Activated naive CD4-positive, alpha-beta T cell treated with anti-CD3 and anti-CD28 coated beads for 36 hours (primary cell): ENCODE data around the gene FSTL4. TPM values are rescaled to one million over a fixed set of nuclear protein-coding genes. Genes with fewer than 3 reads are reported as not detected.

Source experiments
- CTCF ChIA-PET: fragments of 350-600 bp; sonication (Branson Sonifier 250); formaldehyde crosslinking; loops from one replicate; lab custom pipeline; 2021; ENCODE audit warnings: antibody characterized with exemption; lab: Charles Lee
- DNase-seq: peaks from one replicate; pipeline ENCODE4 v3.0.0-alpha.2; 2020
- H3K27ac Mint-ChIP-seq: one replicate; pipeline ENCODE4 v1.8.0; 2021; ENCODE audit warnings: mild to moderate bottlenecking, mixed read lengths
- H3K27me3 Mint-ChIP-seq: one replicate; pipeline ENCODE4 v1.8.0; 2021; ENCODE audit warnings: low read depth, mixed read lengths
- H3K36me3 Mint-ChIP-seq: one replicate; pipeline ENCODE4 v1.8.0; 2021; ENCODE audit warnings: low read depth, mixed read lengths
- H3K4me1 Mint-ChIP-seq: one replicate; pipeline ENCODE4 v1.8.0; 2021; ENCODE audit warnings: low read depth, mixed read lengths
- H3K4me3 Mint-ChIP-seq: one replicate; pipeline ENCODE4 v1.8.0; 2021; ENCODE audit warnings: mild to moderate bottlenecking, moderate library complexity, mixed read lengths
- H3K9me3 Mint-ChIP-seq: one replicate; pipeline ENCODE4 v1.8.0; 2021; ENCODE audit warnings: mixed read lengths
- intact Hi-C: fragments of 100-400 bp; cut with micrococcal nuclease; formaldehyde crosslinking; loops from one replicate; pipeline ENCODE4 v1.15.1; 2023
- total RNA-seq, 2 experiments: library from RNA; stranded (reverse); gene quantifications; one replicate each; pipeline ENCODE4 v1.2.3, GENCODE V29; 2021

Gene FSTL4
- total RNA-seq, 2 experiments from 2014 or later: 0.29 to 0.30 TPM

GRCh38 chr5:133639850-133640528, 27.6 kb upstream of the FSTL4 start:
- no peak overlapping the region for H3K4me3 Mint-ChIP-seq
- H3K27me3 Mint-ChIP-seq: peaks cover 16% of the 10 kb centered on the region
- no peak for DNase-seq
- CTCF ChIA-PET: no interaction called here
- intact Hi-C loops: no loop called here
- H3K36me3 Mint-ChIP-seq: no peaks in the 10 kb centered on the region
- H3K4me1 Mint-ChIP-seq: no peaks in the 10 kb centered on the region
- H3K9me3 Mint-ChIP-seq: no peaks in the 10 kb centered on the region
- H3K27ac Mint-ChIP-seq: no peak overlapping the region

GRCh38 chr5:133638436-133638835, 26.1 kb upstream of the FSTL4 start:
- Mint-ChIP-seq H3K27me3 (peaks cover 16% of the 10 kb centered on the region), H3K36me3 (no peaks in the 10 kb centered on the region), H3K4me1 (no peaks in the 10 kb centered on the region), H3K9me3 (no peaks in the 10 kb centered on the region), H3K4me3 (no peak overlapping the region), H3K27ac (no peak overlapping the region)
- CTCF ChIA-PET: no interaction called here
- no peak for DNase-seq
- intact Hi-C loops: no loop called here

GRCh38 chr5:133637206-133637605, 24.9 kb upstream of the FSTL4 start:
- Mint-ChIP-seq H3K4me3 (no peak overlapping the region), H3K27me3 (peaks cover 19% of the 10 kb centered on the region), H3K9me3 (peaks cover 1% of the 10 kb centered on the region), H3K27ac (no peak overlapping the region), H3K36me3 (no peaks in the 10 kb centered on the region), H3K4me1 (no peaks in the 10 kb centered on the region)
- intact Hi-C loops: no loop called here
- DNase-seq: no peak
- CTCF ChIA-PET: interaction anchor here (1.1 kb wide), 1 partner anchor 27 kb away, joined by 3 read pairs; no protein-coding TSS in a partner anchor

GRCh38 chr5:133635051-133635450, 22.7 kb upstream of the FSTL4 start:
- peaks cover 6% of the 10 kb centered on the region for H3K9me3 Mint-ChIP-seq
- H3K4me3 Mint-ChIP-seq: no peak overlapping the region
- CTCF ChIA-PET: no interaction called here
- no peaks in the 10 kb centered on the region for H3K4me1 Mint-ChIP-seq
- no peak overlapping the region for H3K27ac Mint-ChIP-seq
- DNase-seq: no peak
- no peaks in the 10 kb centered on the region for H3K36me3 Mint-ChIP-seq
- intact Hi-C loops: no loop called here
- peaks cover 27% of the 10 kb centered on the region for H3K27me3 Mint-ChIP-seq

GRCh38 chr5:133627180-133627579, 14.8 kb upstream of the FSTL4 start:
- Mint-ChIP-seq H3K4me1 (peaks cover 5% of the 10 kb centered on the region), H3K27me3 (peaks cover 46% of the 10 kb centered on the region), H3K4me3 (no peak overlapping the region), H3K27ac (no peak overlapping the region), H3K9me3 (peaks cover 11% of the 10 kb centered on the region), H3K36me3 (peaks cover 2% of the 10 kb centered on the region)
- CTCF ChIA-PET: no interaction called here
- intact Hi-C loops: loop anchor here (1.0 to 5.0 kb wide), 2 partner anchors 72 to 245 kb away; no protein-coding TSS in a partner anchor
- no peak for DNase-seq

- H3K9me3 Mint-ChIP-seq: peaks cover 7% of the 10 kb centered on the region
- H3K27ac Mint-ChIP-seq: no peak overlapping the region
- H3K27me3 Mint-ChIP-seq: peaks cover 34% of the 10 kb centered on the region
- H3K36me3 Mint-ChIP-seq: peaks cover 2% of the 10 kb centered on the region
- no peak overlapping the region for H3K4me3 Mint-ChIP-seq
- CTCF ChIA-PET: interaction anchor here (0.7 to 0.9 kb wide), 2 partner anchors 12 to 136 kb away, joined by 3 read pairs; partner anchors contain the start of gene FSTL4
- DNase-seq: no peak
- intact Hi-C loops: no loop called here
- peaks cover 5% of the 10 kb centered on the region for H3K4me1 Mint-ChIP-seq
These were observed 12.0 kb upstream of the FSTL4 start for GRCh38 chr5:133624316-133624715.

GRCh38 chr5:133618141-133618540, 5.8 kb upstream of the FSTL4 start:
- no peak for DNase-seq
- CTCF ChIA-PET: no interaction called here
- peaks cover 2% of the 10 kb centered on the region for H3K9me3 Mint-ChIP-seq
- H3K27me3 Mint-ChIP-seq: peaks cover 37% of the 10 kb centered on the region
- H3K36me3 Mint-ChIP-seq: no peaks in the 10 kb centered on the region
- no peak overlapping the region for H3K4me3 Mint-ChIP-seq
- intact Hi-C loops: loop anchor here (10.0 kb wide), 1 partner anchor 327 kb away; no protein-coding TSS in a partner anchor
- no peak overlapping the region for H3K27ac Mint-ChIP-seq
- peaks cover 8% of the 10 kb centered on the region for H3K4me1 Mint-ChIP-seq

GRCh38 chr5:133613743-133614142, 1.4 kb upstream of the FSTL4 start:
- H3K27ac Mint-ChIP-seq: no peak overlapping the region
- no peaks in the 10 kb centered on the region for H3K36me3 Mint-ChIP-seq
- peaks cover 20% of the 10 kb centered on the region for H3K4me1 Mint-ChIP-seq
- DNase-seq: no peak
- no peaks in the 10 kb centered on the region for H3K9me3 Mint-ChIP-seq
- intact Hi-C loops: loop anchor here (10.0 kb wide), 1 partner anchor 331 kb away; no protein-coding TSS in a partner anchor
- H3K27me3 Mint-ChIP-seq: peaks cover 51% of the 10 kb centered on the region
- no peak overlapping the region for H3K4me3 Mint-ChIP-seq
- CTCF ChIA-PET: no interaction called here

- no peak for DNase-seq
- Mint-ChIP-seq H3K9me3 (no peaks in the 10 kb centered on the region), H3K27ac (no peak overlapping the region), H3K36me3 (no peaks in the 10 kb centered on the region), H3K4me1 (peaks cover 18% of the 10 kb centered on the region), H3K4me3 (peak overlapping the region; percentile 65), H3K27me3 (peaks cover 52% of the 10 kb centered on the region)
- intact Hi-C loops: loop anchor here (10.0 kb wide), 1 partner anchor 332 kb away; no protein-coding TSS in a partner anchor
- CTCF ChIA-PET: no interaction called here
These were observed 843 bp upstream of the FSTL4 start for GRCh38 chr5:133613184-133613583.

- Mint-ChIP-seq H3K9me3 (no peaks in the 10 kb centered on the region), H3K27me3 (peaks cover 54% of the 10 kb centered on the region), H3K27ac (no peak overlapping the region), H3K36me3 (no peaks in the 10 kb centered on the region), H3K4me3 (peak overlapping the region; percentile 51), H3K4me1 (peaks cover 12% of the 10 kb centered on the region)
- CTCF ChIA-PET: interaction anchor here (0.9 to 1.4 kb wide), 3 partner anchors 58 to 335 kb away, joined by 3 read pairs; no protein-coding TSS in a partner anchor
- intact Hi-C loops: loop anchor here (1.0 to 10.0 kb wide), 4 partner anchors 58 to 333 kb away; no protein-coding TSS in a partner anchor
- DNase-seq: no peak
These were observed 738 bp downstream of the FSTL4 start for GRCh38 chr5:133611357-133612248.

GRCh38 chr5:133610489-133611356, 1.6 kb downstream of the FSTL4 start:
- H3K4me1 Mint-ChIP-seq: peaks cover 12% of the 10 kb centered on the region
- H3K36me3 Mint-ChIP-seq: no peaks in the 10 kb centered on the region
- peaks cover 52% of the 10 kb centered on the region for H3K27me3 Mint-ChIP-seq

More at GRCh38 chr5:133610489-133611356, 1.6 kb downstream of the FSTL4 start:
- Mint-ChIP-seq H3K4me3 (peak overlapping the region; percentile 51), H3K27ac (no peak overlapping the region), H3K9me3 (no peaks in the 10 kb centered on the region)
- intact Hi-C loops: loop anchor here (1.0 to 10.0 kb wide), 4 partner anchors 57 to 334 kb away; no protein-coding TSS in a partner anchor
- peak; percentile 69 for DNase-seq
- CTCF ChIA-PET: interaction anchor here (0.6 to 1.4 kb wide), 4 partner anchors 57 to 336 kb away, joined by 3 read pairs; no protein-coding TSS in a partner anchor
